SJSA1 (cell line): ENCODE results near the gene FGD4. TPM values are rescaled to one million over a fixed set of nuclear protein-coding genes. Genes with fewer than 3 reads are reported as not detected.

Experiments used
- DNase-seq, 2 experiments: peaks; one replicate each; pipeline ENCODE4 v3.0.0-alpha.2; 2015 to 2020; ENCODE audit warnings: low spot score in 2 of 2, low read depth in 1 of 2
- H3K27ac ChIP-seq: fragments of 250-450 bp; sonication (Bioruptor Pico); 2 replicates; pipeline ENCODE4 v1.5.1; 2020; ENCODE audit warnings: mild to moderate bottlenecking, moderate library complexity
- H3K27me3 ChIP-seq: fragments of 250-450 bp; sonication (Bioruptor Pico); replicated peaks from 2 replicates; pipeline ENCODE4 v1.5.1; 2020; ENCODE audit warnings: mild to moderate bottlenecking, moderate library complexity
- H3K36me3 ChIP-seq: fragments of 250-450 bp; sonication (Bioruptor Pico); 2 replicates; pipeline ENCODE4 v1.5.1; 2020; ENCODE audit warnings: mild to moderate bottlenecking
- H3K4me1 ChIP-seq: fragments of 250-450 bp; sonication (Bioruptor Pico); replicated peaks from 2 replicates; pipeline ENCODE4 v1.6.1; 2021; ENCODE audit warnings: mild to moderate bottlenecking
- H3K4me3 ChIP-seq: fragments of 250-450 bp; sonication (Bioruptor Pico); 2 replicates; pipeline ENCODE4 v1.5.1; 2020; ENCODE audit warnings: mild to moderate bottlenecking
- H3K9me3 ChIP-seq: fragments of 250-450 bp; sonication (Bioruptor Pico); replicated peaks from 2 replicates; pipeline ENCODE4 v1.5.1; 2020; ENCODE audit warnings: mild to moderate bottlenecking
- total RNA-seq: library from RNA; depleted of rRNA; stranded (reverse); fragments of >200 nt; shearing (Covaris generic); gene quantifications from 2 replicates; pipeline ENCODE4 v1.2.3, GENCODE V29; 2014

The FGD4 gene
- total RNA-seq, 1 experiment from 2014 or later: 2.8 TPM

GRCh38 chr12:32679920-32680237, 280.5 kb downstream of the FGD4 start:
- Histone ChIP-seq H3K4me3 (peak overlapping the region; percentile 87), H3K9me3 (no peaks in the 10 kb centered on the region), H3K36me3 (peaks cover 8% of the 10 kb centered on the region), H3K27ac (peak overlapping the region; percentile 65), H3K4me1 (peaks cover 6% of the 10 kb centered on the region; the same call in 1 of the 2 replicates), H3K27me3 (no peaks in the 10 kb centered on the region)
- DNase-seq: no peak

DNA sequence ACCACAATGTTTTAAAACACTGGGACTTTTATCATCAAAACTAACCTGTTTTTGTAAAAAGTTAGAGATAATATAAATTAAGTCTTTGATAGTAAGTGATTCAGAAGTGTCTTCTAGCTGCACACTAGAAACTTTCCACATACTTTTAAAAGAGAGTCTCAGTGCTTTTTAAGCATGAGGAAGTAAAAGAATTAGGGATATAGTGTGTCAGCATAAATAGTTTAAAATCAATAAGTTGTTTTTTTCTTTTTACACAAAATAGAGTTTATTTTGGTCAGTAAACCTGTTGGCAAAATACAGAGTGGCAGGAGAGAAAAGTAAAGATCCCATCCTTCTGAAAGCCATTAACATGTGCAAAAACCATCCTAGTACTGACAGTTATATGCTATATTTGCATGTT, 281.4 kb downstream of the FGD4 start:
- H3K4me3 ChIP-seq: no peak overlapping the region
- no peak overlapping the region for H3K27ac ChIP-seq
- DNase-seq: no peak
- no peaks in the 10 kb centered on the region for H3K27me3 ChIP-seq
- peaks cover 8% of the 10 kb centered on the region for H3K36me3 ChIP-seq
- peaks cover 6% of the 10 kb centered on the region; the same call in 1 of the 2 replicates for H3K4me1 ChIP-seq
- no peaks in the 10 kb centered on the region for H3K9me3 ChIP-seq

- Histone ChIP-seq H3K27me3 (no peaks in the 10 kb centered on the region), H3K4me1 (peaks cover 6% of the 10 kb centered on the region; the same call in 1 of the 2 replicates), H3K9me3 (no peaks in the 10 kb centered on the region), H3K36me3 (peaks cover 11% of the 10 kb centered on the region), H3K4me3 (no peak overlapping the region), H3K27ac (no peak overlapping the region)
- no peak for DNase-seq
These were observed 281.9 kb downstream of the FGD4 start for GRCh38 chr12:32681272-32681671.

GRCh38 chr12:32686340-32686739, 287.0 kb downstream of the FGD4 start:
- no peaks in the 10 kb centered on the region for H3K9me3 ChIP-seq
- no peak overlapping the region for H3K27ac ChIP-seq
- H3K36me3 ChIP-seq: peaks cover 12% of the 10 kb centered on the region
- H3K4me3 ChIP-seq: no peak overlapping the region
- no peak for DNase-seq
- no peaks in the 10 kb centered on the region for H3K27me3 ChIP-seq
- no peaks in the 10 kb centered on the region for H3K4me1 ChIP-seq

- no peak for DNase-seq
- no peaks in the 10 kb centered on the region for H3K4me1 ChIP-seq
- H3K4me3 ChIP-seq: no peak overlapping the region
- H3K27me3 ChIP-seq: no peaks in the 10 kb centered on the region
- no peak overlapping the region for H3K27ac ChIP-seq
- peaks cover 12% of the 10 kb centered on the region for H3K36me3 ChIP-seq
- H3K9me3 ChIP-seq: no peaks in the 10 kb centered on the region
These were observed 289.4 kb downstream of the FGD4 start for GRCh38 chr12:32688786-32689185.

DNA sequence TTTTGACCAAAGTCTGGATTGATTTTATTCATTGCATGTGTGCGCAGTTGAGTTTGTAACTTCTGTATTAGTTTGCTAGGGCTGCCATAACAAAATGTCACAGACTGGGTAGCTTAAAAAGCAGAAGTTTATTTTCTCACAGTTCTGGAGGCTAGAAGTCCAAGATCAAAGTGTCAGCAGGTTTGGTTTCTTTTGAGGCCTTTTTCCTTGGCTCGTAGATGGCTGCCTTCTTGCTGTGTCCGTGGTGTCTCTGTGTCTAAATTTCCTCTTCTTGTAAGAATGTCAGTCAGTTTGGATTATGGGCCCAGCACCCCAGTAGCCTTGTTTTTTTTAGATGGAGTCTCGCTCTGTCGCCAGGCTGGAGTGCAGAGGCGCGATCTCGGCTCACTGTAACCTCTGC, 291.6 kb downstream of the FGD4 start:
- Histone ChIP-seq H3K4me1 (no peaks in the 10 kb centered on the region), H3K36me3 (peaks cover 8% of the 10 kb centered on the region), H3K27me3 (no peaks in the 10 kb centered on the region), H3K9me3 (no peaks in the 10 kb centered on the region), H3K4me3 (no peak overlapping the region), H3K27ac (no peak overlapping the region)
- DNase-seq: no peak

DNA sequence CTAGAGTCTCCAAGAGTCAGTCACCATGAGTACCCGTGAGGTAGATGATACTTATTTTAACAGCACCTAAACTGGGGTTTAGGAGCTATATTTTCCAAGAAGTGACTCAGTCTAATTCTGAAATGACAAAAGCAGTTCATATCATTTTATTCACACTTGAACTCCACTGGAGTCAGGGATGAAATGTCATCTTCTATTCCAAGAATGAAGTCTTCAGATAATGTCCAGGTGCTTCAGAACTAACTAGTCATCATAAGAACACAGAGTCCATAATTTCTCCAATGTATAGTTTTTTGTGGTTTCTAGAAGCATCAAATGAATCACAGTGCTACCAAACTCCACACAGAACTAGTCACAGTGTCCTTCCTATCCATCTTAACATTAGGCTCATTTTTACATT, 293.0 kb downstream of the FGD4 start:
- no peak for DNase-seq
- no peak overlapping the region for H3K27ac ChIP-seq
- H3K4me3 ChIP-seq: no peak overlapping the region
- peaks cover 3% of the 10 kb centered on the region for H3K36me3 ChIP-seq
- H3K27me3 ChIP-seq: no peaks in the 10 kb centered on the region
- no peaks in the 10 kb centered on the region; the same call in 1 of the 2 replicates for H3K4me1 ChIP-seq
- no peaks in the 10 kb centered on the region for H3K9me3 ChIP-seq

GRCh38 chr12:32693036-32693435, 293.7 kb downstream of the FGD4 start:
- no peak overlapping the region for H3K4me3 ChIP-seq
- H3K27me3 ChIP-seq: no peaks in the 10 kb centered on the region
- DNase-seq: no peak
- no peak overlapping the region for H3K27ac ChIP-seq
- no peaks in the 10 kb centered on the region; the same call in 1 of the 2 replicates for H3K4me1 ChIP-seq
- no peaks in the 10 kb centered on the region for H3K9me3 ChIP-seq
- peaks cover 3% of the 10 kb centered on the region for H3K36me3 ChIP-seq
